ENCODE measurements around the gene STPG1.

GRCh38 chr1:24454673-24455072 is 41.1 kb upstream of the STPG1 start:
- TF ChIP-seq CTCF (IDR thresholded peaks at IDR 0.05) (no peak), POLR2A (IDR thresholded peaks at IDR 0.05) (no peak), POLR2AphosphoS5 (IDR thresholded peaks at IDR 0.05) (no peak)

Measured in breast epithelium (tissue), 3 donors.